T-helper 2 cell treated with Interferon-gamma antibody and Interleukin-4, amounts not matched to agents 5 μg/mL and 100 μg/mL, for 36 hours (primary cell): ENCODE data around the gene IFI30.

Source experiments
- DNase-seq: peaks from one replicate; pipeline ENCODE4 v3.0.0; 2021; ENCODE audit warnings: low spot score
- H3K27ac Mint-ChIP-seq: one replicate; pipeline ENCODE4 v1.8.0; 2021; ENCODE audit warnings: mild to moderate bottlenecking, mixed read lengths
- H3K27me3 Mint-ChIP-seq: one replicate; pipeline ENCODE4 v1.8.0; 2021; ENCODE audit warnings: low read depth, mixed read lengths
- H3K36me3 Mint-ChIP-seq: one replicate; pipeline ENCODE4 v1.8.0; 2021; ENCODE audit warnings: low read depth, mixed read lengths
- H3K4me1 Mint-ChIP-seq: one replicate; pipeline ENCODE4 v1.8.0; 2021; ENCODE audit warnings: low read depth, mixed read lengths
- H3K4me3 Mint-ChIP-seq: one replicate; pipeline ENCODE4 v1.8.0; 2022; ENCODE audit warnings: mild to moderate bottlenecking, moderate library complexity, mixed read lengths
- H3K9me3 Mint-ChIP-seq: one replicate; pipeline ENCODE4 v1.8.0; 2021; ENCODE audit warnings: mixed read lengths

IFI30 gene

DNA sequence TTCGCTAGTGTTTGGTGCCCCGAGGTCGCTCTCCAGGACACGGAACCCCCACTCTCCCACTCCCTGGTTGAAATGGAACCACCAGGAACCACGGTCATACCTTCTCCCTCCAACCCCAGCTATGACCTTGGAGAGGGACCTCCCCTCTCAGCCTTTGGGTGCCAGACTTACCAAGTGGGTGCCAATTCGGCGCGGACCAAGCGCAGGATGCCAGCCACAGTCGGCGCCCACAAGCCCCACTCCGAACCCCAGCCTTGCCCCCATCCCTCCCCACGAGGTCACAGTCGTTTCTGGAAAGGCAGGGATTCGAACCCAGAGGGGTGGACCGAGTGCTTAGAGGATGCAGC, 51.7 kb downstream of the IFI30 start:
- Mint-ChIP-seq H3K4me3 (no peak overlapping the region), H3K27ac (no peak overlapping the region), H3K36me3 (no peaks in the 10 kb centered on the region), H3K27me3 (peaks cover 45% of the 10 kb centered on the region), H3K9me3 (no peaks in the 10 kb centered on the region), H3K4me1 (peaks cover 8% of the 10 kb centered on the region)
- no peak for DNase-seq

DNA sequence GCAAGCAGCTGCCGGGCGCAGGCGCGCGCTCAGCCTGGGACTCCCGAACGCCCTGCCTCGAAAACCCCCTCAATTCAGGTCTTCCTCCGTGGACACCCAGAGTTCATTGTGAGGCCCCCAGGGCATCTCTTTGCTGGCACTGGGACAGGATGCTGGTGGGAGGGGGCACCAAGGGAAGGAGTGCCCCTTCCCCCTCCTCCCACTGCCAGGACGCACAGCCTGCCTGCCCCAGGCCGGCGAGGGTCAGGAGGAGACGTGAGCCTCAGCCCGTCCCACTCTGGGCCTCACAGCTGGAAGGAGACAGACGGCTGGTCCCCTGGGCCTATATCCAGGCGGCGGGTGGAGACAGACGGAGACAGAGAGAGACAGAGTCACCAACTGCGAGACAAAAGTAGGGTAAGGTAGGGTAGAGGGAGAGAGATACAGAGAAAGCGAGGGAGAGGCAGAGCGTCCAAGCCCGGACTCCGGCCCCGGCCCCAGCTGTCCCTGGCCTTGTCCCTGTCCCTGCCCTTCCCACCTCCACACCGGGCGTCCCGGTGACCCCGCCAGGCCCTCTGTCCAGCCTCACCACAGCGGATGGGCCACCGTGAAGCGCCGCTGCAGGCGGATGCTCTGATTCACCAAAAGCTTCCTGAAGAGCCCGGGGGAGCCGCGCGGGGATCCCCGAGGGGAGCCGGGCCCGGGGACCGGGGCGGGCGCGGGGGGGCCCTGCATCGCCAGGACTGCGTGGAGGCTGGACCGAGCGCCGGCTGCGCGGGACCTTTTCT, 52.3 kb downstream of the IFI30 start, which contains the start of gene PDE4C:
PDE4C (minus strand) TSS at position 737 of the 767 bp plus-strand sequence; CDS start at position 714, 23 bp downstream.
- H3K27me3 Mint-ChIP-seq, result peaks cover 47% of the 10 kb centered on the region
- no peak for DNase-seq
- no peaks in the 10 kb centered on the region for H3K9me3 Mint-ChIP-seq
- H3K27ac Mint-ChIP-seq, result no peak within 1 kb of the TSS
- H3K4me3 Mint-ChIP-seq, result no peak within 1 kb of the TSS
- no peaks in the 10 kb centered on the region for H3K36me3 Mint-ChIP-seq
- peaks cover 8% of the 10 kb centered on the region for H3K4me1 Mint-ChIP-seq

DNA sequence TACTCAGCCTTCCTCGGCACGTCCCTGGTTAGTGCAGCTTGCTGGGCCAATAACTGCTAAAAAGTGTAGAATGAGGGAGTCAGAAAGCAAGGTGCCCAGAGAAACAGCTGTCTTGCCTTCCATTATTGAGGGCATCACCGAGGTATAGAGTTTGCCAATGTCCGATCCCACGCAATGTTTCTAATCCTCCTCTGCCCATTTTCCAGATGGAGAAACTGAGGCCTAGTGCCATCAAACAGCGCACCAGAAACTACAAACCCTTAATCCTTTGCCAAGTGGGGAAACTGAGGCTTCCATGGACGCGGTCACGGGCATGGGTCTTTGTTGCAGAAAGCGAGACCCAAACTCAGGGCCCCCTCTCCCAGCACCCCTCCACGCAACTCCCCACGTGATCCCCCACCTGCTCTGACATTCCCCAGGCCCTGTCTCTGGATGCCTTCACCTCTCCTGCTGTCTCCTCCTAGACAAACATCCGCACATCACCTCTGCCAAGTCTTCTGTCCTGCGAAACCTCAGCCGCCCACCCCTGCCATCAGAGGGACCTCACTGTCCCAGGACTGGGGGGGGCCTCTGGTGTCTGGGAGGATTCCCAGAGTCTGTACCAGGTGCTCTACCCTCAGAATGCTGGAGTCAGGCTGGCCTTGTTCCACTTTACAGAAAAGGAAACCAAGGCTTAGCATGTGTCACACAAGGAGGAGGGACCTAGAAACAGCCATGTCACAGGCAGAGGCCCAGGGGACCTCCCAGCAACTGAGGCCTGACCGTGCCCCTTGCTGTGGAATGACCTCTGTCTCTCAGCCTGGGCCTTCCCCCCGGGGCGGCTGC, 53.6 kb downstream of the IFI30 start:
- Mint-ChIP-seq H3K4me1 (peaks cover 8% of the 10 kb centered on the region), H3K36me3 (no peaks in the 10 kb centered on the region)

More for the DNA sequence above, 53.6 kb downstream of the IFI30 start:
- Mint-ChIP-seq H3K27ac (no peak overlapping the region), H3K27me3 (peaks cover 55% of the 10 kb centered on the region), H3K9me3 (no peaks in the 10 kb centered on the region), H3K4me3 (no peak overlapping the region)
- no peak for DNase-seq
